OCI-LY7 (cell line): ENCODE data around the gene DOCK3.

Experiments used
- EZH2phosphoT487 ChIP-seq: fragments of 200-600 bp; sonication (generic); IDR thresholded peaks from 2 replicates; pipeline ENCODE4 v1.6.1; 2018; ENCODE audit warnings: low read depth, borderline replicate concordance, mild to moderate bottlenecking, mixed run types, antibody characterized with exemption, low read length, moderate library complexity, mixed read lengths
- TF ChIP-seq, protein P1 (sequence below): fragments of 200-600 bp; sonication (generic); conservative IDR thresholded peaks from 2 replicates; pipeline ENCODE4 v1.5.1; 2014; ENCODE audit warnings: mild to moderate bottlenecking, antibody characterized with exemption, low read length, moderate library complexity, mixed read lengths

GRCh38 chr3:51280176-51280575 lies 605.4 kb downstream of the DOCK3 start:
- TF ChIP-seq, protein P1, sequence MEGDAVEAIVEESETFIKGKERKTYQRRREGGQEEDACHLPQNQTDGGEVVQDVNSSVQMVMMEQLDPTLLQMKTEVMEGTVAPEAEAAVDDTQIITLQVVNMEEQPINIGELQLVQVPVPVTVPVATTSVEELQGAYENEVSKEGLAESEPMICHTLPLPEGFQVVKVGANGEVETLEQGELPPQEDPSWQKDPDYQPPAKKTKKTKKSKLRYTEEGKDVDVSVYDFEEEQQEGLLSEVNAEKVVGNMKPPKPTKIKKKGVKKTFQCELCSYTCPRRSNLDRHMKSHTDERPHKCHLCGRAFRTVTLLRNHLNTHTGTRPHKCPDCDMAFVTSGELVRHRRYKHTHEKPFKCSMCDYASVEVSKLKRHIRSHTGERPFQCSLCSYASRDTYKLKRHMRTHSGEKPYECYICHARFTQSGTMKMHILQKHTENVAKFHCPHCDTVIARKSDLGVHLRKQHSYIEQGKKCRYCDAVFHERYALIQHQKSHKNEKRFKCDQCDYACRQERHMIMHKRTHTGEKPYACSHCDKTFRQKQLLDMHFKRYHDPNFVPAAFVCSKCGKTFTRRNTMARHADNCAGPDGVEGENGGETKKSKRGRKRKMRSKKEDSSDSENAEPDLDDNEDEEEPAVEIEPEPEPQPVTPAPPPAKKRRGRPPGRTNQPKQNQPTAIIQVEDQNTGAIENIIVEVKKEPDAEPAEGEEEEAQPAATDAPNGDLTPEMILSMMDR, result no peak
- TF ChIP-seq EZH2phosphoT487, result no peak
